A549 (cell line): ENCODE data around the gene AUTS2.

Experiments
- EP300 ChIP-seq, 2 experiments: fragments of >200 bp; sonication (Bioruptor Twin); formaldehyde crosslinking; IDR thresholded peaks; 2 replicates in 1 of 2; 3 replicates in 1 of 2; pipeline ENCODE4 v1.6.1; 2016 to 2017
- RARB ChIP-seq: fragments of 250-450 bp; sonication (Bioruptor Pico); IDR thresholded peaks from 2 replicates; pipeline ENCODE4 v1.8.0; 2021; ENCODE audit warnings: mild to moderate bottlenecking, moderate library complexity

GRCh38 chr7:70787771-70788170 is 1189.5 kb downstream of the AUTS2 start:
- no peak for TF ChIP-seq EP300 (IDR thresholded peaks at IDR 0.05)
- no peak for TF ChIP-seq RARB
